ENCODE data around the gene GPATCH3. TPM values are rescaled to one million over a fixed set of nuclear protein-coding genes. Genes with fewer than 3 reads are reported as not detected.

The GPATCH3 gene
- polyA plus RNA-seq, 1 donor (not counting 4 experiments of a cell fraction or from before 2014, with no cell fraction given) = 5.7 TPM

DNA sequence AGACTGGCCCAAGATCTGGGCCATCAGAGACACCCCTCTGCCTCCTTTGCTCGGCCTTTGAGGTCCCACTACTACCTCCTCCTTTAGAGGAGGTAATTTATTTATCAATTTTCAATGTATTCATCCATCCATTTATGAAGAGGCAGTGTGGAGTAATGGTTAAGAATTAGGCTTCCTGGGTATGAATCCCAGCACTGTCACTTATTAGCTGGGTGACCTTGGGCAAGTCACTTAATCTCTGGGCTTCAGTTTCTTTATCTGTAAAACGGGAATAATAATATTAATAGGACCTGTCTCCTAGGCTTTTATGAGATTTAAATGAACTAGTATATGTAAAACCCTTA is 11.9 kb upstream of the GPATCH3 start:
- FAIRE-seq (no peak), DNase-seq (ENCODE audit: low read depth, low spot score) (no peak)
- Histone ChIP-seq H3K4me2 (ENCODE audit: control insufficient read depth, extremely low read depth, insufficient read depth, low read depth, low read length) (no peak overlapping the region), H3K9ac (ENCODE audit: control insufficient read depth, extremely low read depth, insufficient read depth, low read length) (no peak overlapping the region), H3K9me1 (ENCODE audit: control insufficient read depth, extremely low read depth, insufficient read depth, low read length) (no peaks in the 10 kb centered on the region), H3K36me3 (ENCODE audit: control insufficient read depth in 2 of 2, extremely low read depth in 1 of 2, insufficient read depth in 2 of 2, low read length in 2 of 2) (no peaks in the 10 kb centered on the region), H3K27ac (ENCODE audit: control insufficient read depth, insufficient read depth, low read length) (no peak overlapping the region), H2AFZ (ENCODE audit: control insufficient read depth, low read length) (no peak overlapping the region), H3K4me3 (ENCODE audit: control insufficient read depth in 2 of 3, extremely low read depth in 1 of 3, insufficient read depth in 2 of 3, low read depth in 1 of 3, low read length in 3 of 3) (no peak overlapping the region), H3K79me2 (ENCODE audit: control insufficient read depth, insufficient read depth, low read length) (no peaks in the 10 kb centered on the region), H3K4me1 (ENCODE audit: control insufficient read depth, extremely low read depth, insufficient read depth, low read length) (peaks cover 11% of the 10 kb centered on the region), H3K27me3 (ENCODE audit: control insufficient read depth, extremely low read depth, insufficient read depth, low read length) (peaks cover 3% of the 10 kb centered on the region), H4K20me1 (ENCODE audit: control insufficient read depth, extremely low read depth, insufficient read depth, low read length) (no peaks in the 10 kb centered on the region), H3K9me3 (ENCODE audit: control insufficient read depth, low read depth, low read length) (no peaks in the 10 kb centered on the region)
- TF ChIP-seq EZH2 (IDR thresholded peaks at IDR 0.05; ENCODE audit: low read length) (no peak), CTCF (optimal IDR thresholded peaks at IDR 0.05 in 1 of 3, IDR thresholded peaks at IDR 0.05 in 1 of 3, conservative IDR thresholded peaks at IDR 0.05 in 1 of 3; ENCODE audit: extremely low read depth in 1 of 3, insufficient read depth in 2 of 3, low read length in 3 of 3) (no peak)
- dilution Hi-C loops (cut with MboI; ENCODE audit: extremely low pct_ligation_motif_present, low sequenced_read_pairs) = no loop called here

DNA sequence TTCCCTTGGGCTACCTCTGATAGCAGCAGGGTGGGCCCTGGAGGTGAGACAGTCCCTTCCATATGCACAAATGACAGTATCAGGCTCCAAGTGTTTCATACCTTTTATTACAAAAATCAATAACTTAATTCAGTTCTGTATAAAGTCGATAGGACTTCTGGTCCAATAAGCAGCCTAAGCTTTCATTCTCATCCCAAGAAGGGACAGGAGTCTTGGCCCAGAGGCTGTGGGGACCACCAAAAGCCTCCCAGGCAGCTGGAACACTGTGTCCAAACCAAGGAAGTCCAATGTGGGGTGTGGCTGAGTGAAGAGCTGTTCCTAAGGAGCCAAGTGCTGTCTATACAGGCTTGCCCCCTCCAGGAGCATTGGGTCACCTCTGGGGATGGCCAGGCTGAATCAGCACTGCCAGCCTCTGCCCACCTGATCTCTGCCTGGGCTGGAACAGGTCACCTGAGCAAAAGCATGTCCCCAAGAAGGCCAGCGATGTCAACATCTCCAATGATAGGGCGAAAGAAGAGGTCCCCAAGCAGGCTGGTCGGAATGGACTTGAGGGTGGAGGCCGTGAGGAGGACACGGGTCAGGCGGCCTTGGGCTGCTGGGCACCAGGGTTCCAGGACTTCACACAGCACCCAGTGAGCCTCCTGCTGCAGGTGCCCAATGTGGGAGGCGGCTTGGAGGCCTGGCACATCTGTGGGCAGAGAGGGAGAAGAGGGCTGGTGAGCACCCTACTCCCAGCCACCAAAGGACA is 11.3 kb upstream of the GPATCH3 start:
- dilution Hi-C loops (cut with MboI; ENCODE audit: extremely low pct_ligation_motif_present, low sequenced_read_pairs) = no loop called here
- Histone ChIP-seq H3K79me2 (ENCODE audit: control insufficient read depth, insufficient read depth, low read length) (no peaks in the 10 kb centered on the region), H3K4me1 (ENCODE audit: control insufficient read depth, extremely low read depth, insufficient read depth, low read length) (peaks cover 11% of the 10 kb centered on the region), H3K4me2 (ENCODE audit: control insufficient read depth, extremely low read depth, insufficient read depth, low read depth, low read length) (no peak overlapping the region), H3K4me3 (ENCODE audit: control insufficient read depth in 2 of 3, extremely low read depth in 1 of 3, insufficient read depth in 2 of 3, low read depth in 1 of 3, low read length in 3 of 3) (no peak overlapping the region), H2AFZ (ENCODE audit: control insufficient read depth, low read length) (no peak overlapping the region), H4K20me1 (ENCODE audit: control insufficient read depth, extremely low read depth, insufficient read depth, low read length) (no peaks in the 10 kb centered on the region), H3K9me1 (ENCODE audit: control insufficient read depth, extremely low read depth, insufficient read depth, low read length) (no peaks in the 10 kb centered on the region), H3K9me3 (ENCODE audit: control insufficient read depth, low read depth, low read length) (no peaks in the 10 kb centered on the region), H3K9ac (ENCODE audit: control insufficient read depth, extremely low read depth, insufficient read depth, low read length) (no peak overlapping the region), H3K36me3 (ENCODE audit: control insufficient read depth in 2 of 2, extremely low read depth in 1 of 2, insufficient read depth in 2 of 2, low read length in 2 of 2) (no peaks in the 10 kb centered on the region), H3K27ac (ENCODE audit: control insufficient read depth, insufficient read depth, low read length) (no peak overlapping the region), H3K27me3 (ENCODE audit: control insufficient read depth, extremely low read depth, insufficient read depth, low read length) (peaks cover 3% of the 10 kb centered on the region)
- DNase-seq (ENCODE audit: low read depth, low spot score) (no peak), FAIRE-seq (no peak)
- TF ChIP-seq EZH2 (IDR thresholded peaks at IDR 0.05; ENCODE audit: low read length) = no peak
- no peak for TF ChIP-seq CTCF (optimal IDR thresholded peaks at IDR 0.05 in 1 of 3, IDR thresholded peaks at IDR 0.05 in 1 of 3, conservative IDR thresholded peaks at IDR 0.05 in 1 of 3; ENCODE audit: extremely low read depth in 1 of 3, insufficient read depth in 2 of 3, low read length in 3 of 3)

All from keratinocyte (primary cell).